HCT116 (cell line): ENCODE measurements around the gene KIF26B. TPM values are rescaled to one million over a fixed set of nuclear protein-coding genes. Genes with fewer than 3 reads are reported as not detected.

Experiments
- ATAC-seq: fragments of 200-7000 bp; cut with Tn5 transposase; 2 replicates; pipeline ENCODE4 v1.9.1; 2020; ENCODE audit warnings: mild to moderate bottlenecking, moderate library complexity
- BruUV-seq: library from RNA; stranded (reverse); fragments of 400-500 nt; replicated peaks from 2 replicates; lab custom pipeline; 2021; lab: Mats Ljungman, UMichigan
- CTCF ChIA-PET: fragments of 300-600 bp; sonication (Branson Sonifier 250); formaldehyde crosslinking; loops from one replicate; lab custom pipeline; 2021; ENCODE audit warnings: antibody characterized with exemption; lab: Charles Lee
- POLR2A ChIA-PET: fragments of 300-600, 350-600 bp; sonication (Branson Sonifier 250); formaldehyde crosslinking; loops from one replicate; lab custom pipeline; 2021; ENCODE audit warnings: antibody characterized with exemption; lab: Charles Lee
- RAD21 ChIA-PET, 2 experiments: fragments of 300-600 bp; sonication (Branson Sonifier 250); formaldehyde crosslinking; loops; one replicate each; lab custom pipeline; 2023; ENCODE audit warnings: low total read pairs in 2 of 2; ENCODE audit not compliant: uncharacterized antibody in 2 of 2, unreplicated experiment in 2 of 2, low non-redundant PET in 1 of 2; lab: Charles Lee
- DNase-seq: peaks from one replicate; pipeline ENCODE4 v3.0.0-alpha.2; 2010; ENCODE audit warnings: low read depth, low spot score
- H2AFZ ChIP-seq: fragments of 200-600 bp; shearing (Covaris generic), sonication (generic); 2 replicates; pipeline ENCODE4 v1.6.1; 2017; ENCODE audit warnings: low read depth, mixed run types, mixed read lengths, antibody characterized with exemption, low read length; ENCODE audit not compliant: poor library complexity, severe bottlenecking
- H3K27ac ChIP-seq: 2 replicates; pipeline ENCODE4 v1.5.1; 2012; ENCODE audit warnings: low read depth, low read length
- H3K27me3 ChIP-seq: fragments of 200-600 bp; sonication (generic); 2 replicates; pipeline ENCODE4 v1.6.1; 2016; ENCODE audit warnings: mixed run types, low read length, mixed read lengths; ENCODE audit not compliant: insufficient read depth
- H3K36me3 ChIP-seq, 2 experiments: fragments of 200-500 bp in 1 of 2; fragments of 200-600 bp in 1 of 2; sonication (Bioruptor generic) in 1 of 2; sonication (generic) in 1 of 2; 2 replicates each; pipeline versions ENCODE4 v1.5.1 to v1.6.1; 2014 to 2016; ENCODE audit warnings: low read length in 2 of 2, inconsistent platforms in 1 of 2, mixed read lengths in 1 of 2, mixed run types in 1 of 2; ENCODE audit not compliant: insufficient read depth in 2 of 2, control insufficient read depth in 1 of 2
- H3K4me1 ChIP-seq, 2 experiments: fragments of 200-600 bp in 1 of 2; sonication (generic) in 1 of 2; 2 replicates each; pipeline versions ENCODE4 v1.5.1 to v1.6.1; 2012 to 2017; ENCODE audit warnings: low read length in 2 of 2, inconsistent platforms in 1 of 2, mild to moderate bottlenecking in 1 of 2, mixed read lengths in 1 of 2, mixed run types in 1 of 2, moderate library complexity in 1 of 2; ENCODE audit not compliant: insufficient read depth in 2 of 2, control insufficient read depth in 1 of 2
- H3K4me2 ChIP-seq: fragments of 200-600 bp; sonication (generic); 2 replicates; pipeline ENCODE4 v1.6.1; 2017; ENCODE audit warnings: mixed run types, low read length, mixed read lengths
- H3K4me3 ChIP-seq, 2 experiments: fragments of 200-600 bp in 1 of 2; sonication (generic) in 1 of 2; replicated peaks in 1 of 2; 2 replicates each; pipeline ENCODE4 v1.5.1; 2011 to 2016; ENCODE audit warnings: low read length in 2 of 2, control low read depth in 1 of 2, low read depth in 1 of 2, mild to moderate bottlenecking in 1 of 2, mixed read lengths in 1 of 2, mixed run types in 1 of 2
- H3K79me2 ChIP-seq: fragments of 200-600 bp; sonication (generic); 2 replicates; pipeline ENCODE4 v1.6.1; 2017; ENCODE audit warnings: mild to moderate bottlenecking, mixed run types, low read length, moderate library complexity, mixed read lengths; ENCODE audit not compliant: insufficient read depth
- H3K9ac ChIP-seq: fragments of 200-600 bp; sonication (generic); 2 replicates; pipeline ENCODE4 v1.6.1; 2016; ENCODE audit warnings: low read length, mixed read lengths
- H3K9me2 ChIP-seq: fragments of 200-600 bp; sonication (generic), shearing (Covaris generic); 2 replicates; pipeline ENCODE4 v1.6.1; 2017; ENCODE audit warnings: mixed run types, mild to moderate bottlenecking, moderate library complexity; ENCODE audit not compliant: insufficient read depth
- H3K9me3 ChIP-seq, 2 experiments: fragments of 200-500 bp in 1 of 2; fragments of 200-600 bp in 1 of 2; sonication (Bioruptor generic) in 1 of 2; sonication (generic) in 1 of 2; 2 replicates each; pipeline ENCODE4 v1.6.1; 2014 to 2017; ENCODE audit warnings: low read length in 2 of 2, mixed read lengths in 2 of 2, inconsistent platforms in 1 of 2, low read depth in 1 of 2, mild to moderate bottlenecking in 1 of 2, mixed run types in 1 of 2, moderate library complexity in 1 of 2; ENCODE audit not compliant: control insufficient read depth in 1 of 2, insufficient read depth in 1 of 2
- H4K20me1 ChIP-seq: fragments of 200-600 bp; sonication (generic), shearing (Covaris generic); 2 replicates; pipeline ENCODE4 v1.6.1; 2017; ENCODE audit warnings: mixed run types, mild to moderate bottlenecking, moderate library complexity; ENCODE audit not compliant: insufficient read depth
- CBX3 ChIP-seq: IDR thresholded peaks from 2 replicates; pipeline ENCODE4 v1.6.1; 2012; ENCODE audit warnings: low read depth
- EGR1 ChIP-seq: IDR thresholded peaks from 2 replicates; pipeline ENCODE4 v1.6.1; 2012; ENCODE audit warnings: low read depth
- ELF1 ChIP-seq: IDR thresholded peaks from 2 replicates; pipeline ENCODE4 v1.6.1; 2012; ENCODE audit warnings: low read depth, borderline replicate concordance
- EZH2phosphoT487 ChIP-seq: fragments of 200-600 bp; IDR thresholded peaks from 2 replicates; pipeline ENCODE4 v1.6.1; 2018; ENCODE audit warnings: antibody characterized with exemption, borderline replicate concordance
- FOSL1 ChIP-seq: IDR thresholded peaks from 2 replicates; pipeline ENCODE4 v1.6.1; 2012; ENCODE audit warnings: low read depth
- JUND ChIP-seq: IDR thresholded peaks from 2 replicates; pipeline ENCODE4 v1.6.1; 2012
- MAX ChIP-seq: IDR thresholded peaks from 2 replicates; pipeline ENCODE4 v1.6.1; 2012
- POLR2AphosphoS5 ChIP-seq: IDR thresholded peaks from 2 replicates; pipeline ENCODE4 v1.6.1; 2011; ENCODE audit warnings: mild to moderate bottlenecking, low read depth, low read length, moderate library complexity
- SRF ChIP-seq: IDR thresholded peaks from 2 replicates; pipeline ENCODE4 v1.6.1; 2012; ENCODE audit warnings: low read depth
- ZNF274 ChIP-seq: fragments of 200-500 bp; sonication (Bioruptor generic); IDR thresholded peaks from 2 replicates; pipeline ENCODE4 v1.6.1; 2014; ENCODE audit warnings: mild to moderate bottlenecking, low read depth, low read length, inconsistent platforms
- intact Hi-C: fragments of 100-400 bp; cut with micrococcal nuclease; formaldehyde crosslinking; loops from 2 replicates; pipeline ENCODE4 v1.10.0; 2022
- total RNA-seq: library from RNA; stranded (reverse); gene quantifications from one replicate; pipeline ENCODE4 v1.2.1, GENCODE V29; 2021; ENCODE audit not compliant: unreplicated experiment
- TF ChIP-seq, protein P1 (sequence below): IDR thresholded peaks from 2 replicates; pipeline ENCODE4 v1.6.1; 2012
- TF ChIP-seq, protein P2 (sequence below), 3 experiments: fragments of 200-600 bp in 1 of 3; sonication (generic) in 1 of 3; IDR thresholded peaks in 2 of 3; conservative IDR thresholded peaks in 1 of 3; 2 replicates each; pipeline ENCODE4 v1.5.1; 2012 to 2017; ENCODE audit warnings: low read depth in 2 of 3, low read length in 2 of 3, antibody characterized with exemption in 1 of 3, borderline replicate concordance in 1 of 3, control low read depth in 1 of 3, mild to moderate bottlenecking in 1 of 3, mixed read lengths in 1 of 3, mixed run types in 1 of 3, moderate library complexity in 1 of 3; ENCODE audit not compliant: insufficient read depth in 1 of 3

The KIF26B gene
- total RNA-seq, 1 experiment from 2014 or later, result 0.49 TPM

DNA sequence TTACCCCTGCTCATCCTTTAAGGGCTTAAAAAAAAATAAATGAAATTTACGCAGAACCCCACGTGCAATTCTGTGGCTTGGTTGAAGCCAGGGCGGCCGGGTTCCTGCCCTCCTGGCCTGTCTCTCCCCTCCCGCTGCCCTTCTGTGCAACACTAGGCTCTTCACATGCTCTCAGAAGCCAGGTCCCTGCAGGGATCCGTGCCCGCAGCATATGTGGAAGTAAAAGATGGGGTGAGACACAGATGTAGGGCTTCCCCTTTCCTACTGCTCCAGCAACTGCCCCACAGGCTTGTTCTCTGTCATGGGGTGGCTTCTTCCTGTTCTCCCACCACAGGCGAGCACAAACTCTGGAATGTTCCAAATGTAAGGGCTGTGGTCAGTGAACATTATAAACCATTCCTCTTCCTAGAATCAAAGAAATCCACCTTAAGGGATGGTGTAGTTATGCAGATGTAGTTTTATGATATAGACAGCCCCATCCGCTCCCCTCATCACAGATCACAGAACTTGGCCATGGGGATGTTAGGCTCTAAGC, 535.4 kb downstream of the KIF26B start:
- H3K4me1 ChIP-seq, result no peaks in the 10 kb centered on the region
- no peak overlapping the region for H3K4me2 ChIP-seq
- RAD21 ChIA-PET, result no interaction called here
- no TSS peak for BruUV-seq
- POLR2A ChIA-PET, result no interaction called here
- H3K4me3 ChIP-seq, result no peak overlapping the region
- DNase-seq, result no peak
- H3K79me2 ChIP-seq, result no peaks in the 10 kb centered on the region
- no peak for TF ChIP-seq SRF
- no peak for TF ChIP-seq EZH2phosphoT487
- TF ChIP-seq, protein P1, sequence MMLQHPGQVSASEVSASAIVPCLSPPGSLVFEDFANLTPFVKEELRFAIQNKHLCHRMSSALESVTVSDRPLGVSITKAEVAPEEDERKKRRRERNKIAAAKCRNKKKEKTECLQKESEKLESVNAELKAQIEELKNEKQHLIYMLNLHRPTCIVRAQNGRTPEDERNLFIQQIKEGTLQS, result no peak
- TF ChIP-seq POLR2AphosphoS5, result no peak
- no peak for TF ChIP-seq EGR1
- TF ChIP-seq FOSL1, result no peak
- TF ChIP-seq CBX3, result no peak
- TF ChIP-seq ELF1, result no peak
- TF ChIP-seq JUND, result no peak
- no peak for TF ChIP-seq MAX
- TF ChIP-seq, protein P2, sequence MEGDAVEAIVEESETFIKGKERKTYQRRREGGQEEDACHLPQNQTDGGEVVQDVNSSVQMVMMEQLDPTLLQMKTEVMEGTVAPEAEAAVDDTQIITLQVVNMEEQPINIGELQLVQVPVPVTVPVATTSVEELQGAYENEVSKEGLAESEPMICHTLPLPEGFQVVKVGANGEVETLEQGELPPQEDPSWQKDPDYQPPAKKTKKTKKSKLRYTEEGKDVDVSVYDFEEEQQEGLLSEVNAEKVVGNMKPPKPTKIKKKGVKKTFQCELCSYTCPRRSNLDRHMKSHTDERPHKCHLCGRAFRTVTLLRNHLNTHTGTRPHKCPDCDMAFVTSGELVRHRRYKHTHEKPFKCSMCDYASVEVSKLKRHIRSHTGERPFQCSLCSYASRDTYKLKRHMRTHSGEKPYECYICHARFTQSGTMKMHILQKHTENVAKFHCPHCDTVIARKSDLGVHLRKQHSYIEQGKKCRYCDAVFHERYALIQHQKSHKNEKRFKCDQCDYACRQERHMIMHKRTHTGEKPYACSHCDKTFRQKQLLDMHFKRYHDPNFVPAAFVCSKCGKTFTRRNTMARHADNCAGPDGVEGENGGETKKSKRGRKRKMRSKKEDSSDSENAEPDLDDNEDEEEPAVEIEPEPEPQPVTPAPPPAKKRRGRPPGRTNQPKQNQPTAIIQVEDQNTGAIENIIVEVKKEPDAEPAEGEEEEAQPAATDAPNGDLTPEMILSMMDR (IDR thresholded peaks at IDR 0.05 in 2 of 3, conservative IDR thresholded peaks at IDR 0.05 in 1 of 3; ENCODE audit: borderline replicate concordance in 1 of 3, insufficient read depth in 1 of 3, low read depth in 2 of 3, low read length in 2 of 3), result no peak
- TF ChIP-seq ZNF274, result no peak
- H3K36me3 ChIP-seq, result no peaks in the 10 kb centered on the region
- H3K27me3 ChIP-seq, result 0 out of 2 replicates have a peak, but pooled peaks cover 5% of the 10 kb centered on the region
- no peaks in the 10 kb centered on the region for H3K9me3 ChIP-seq
- no peaks in the 10 kb centered on the region for H4K20me1 ChIP-seq
- intact Hi-C loops, result no loop called here
- no peak overlapping the region for H2AFZ ChIP-seq
- no peaks in the 10 kb centered on the region for H3K9me2 ChIP-seq
- H3K27ac ChIP-seq, result no peak overlapping the region
- CTCF ChIA-PET, result no interaction called here
- no peak overlapping the region for H3K9ac ChIP-seq
- ATAC-seq, result no peak
